ENCODE data around the gene ADM.

DNA sequence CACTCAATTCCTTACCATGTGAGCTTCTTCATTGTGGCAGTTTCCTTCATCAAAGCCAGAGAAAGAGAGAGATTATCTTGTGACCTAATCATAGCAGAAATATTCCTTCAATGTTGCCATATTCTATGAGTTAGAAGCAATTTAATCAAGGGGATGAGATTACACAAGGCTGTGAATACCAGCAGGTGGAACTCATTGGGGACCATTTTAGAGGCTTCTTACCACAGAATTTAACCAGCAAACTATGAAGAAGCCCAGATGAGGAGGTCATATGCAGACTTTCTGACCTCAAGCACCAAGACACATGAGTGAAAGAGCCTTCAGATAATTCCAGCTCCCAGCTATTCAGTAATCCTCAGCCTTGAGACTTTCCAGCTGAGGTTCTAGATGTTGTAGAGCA is 51.3 kb downstream of the ADM start:
- no peak for TF ChIP-seq POLR2AphosphoS5 (IDR thresholded peaks at IDR 0.05; ENCODE audit: low read depth, low read length)
- no peak for TF ChIP-seq POLR2A (IDR thresholded peaks at IDR 0.05; ENCODE audit: low read depth, low read length)
- TF ChIP-seq TAF1 (IDR thresholded peaks at IDR 0.05; ENCODE audit: borderline replicate concordance, low read depth, low read length), result no peak

All from GM12892 (cell line).